ENCODE results near the gene AGRN.

AGRN gene

GRCh38 chr1:1082776-1083415 lies 63.0 kb downstream of the AGRN start:
- DNase-seq: no peak

DNA sequence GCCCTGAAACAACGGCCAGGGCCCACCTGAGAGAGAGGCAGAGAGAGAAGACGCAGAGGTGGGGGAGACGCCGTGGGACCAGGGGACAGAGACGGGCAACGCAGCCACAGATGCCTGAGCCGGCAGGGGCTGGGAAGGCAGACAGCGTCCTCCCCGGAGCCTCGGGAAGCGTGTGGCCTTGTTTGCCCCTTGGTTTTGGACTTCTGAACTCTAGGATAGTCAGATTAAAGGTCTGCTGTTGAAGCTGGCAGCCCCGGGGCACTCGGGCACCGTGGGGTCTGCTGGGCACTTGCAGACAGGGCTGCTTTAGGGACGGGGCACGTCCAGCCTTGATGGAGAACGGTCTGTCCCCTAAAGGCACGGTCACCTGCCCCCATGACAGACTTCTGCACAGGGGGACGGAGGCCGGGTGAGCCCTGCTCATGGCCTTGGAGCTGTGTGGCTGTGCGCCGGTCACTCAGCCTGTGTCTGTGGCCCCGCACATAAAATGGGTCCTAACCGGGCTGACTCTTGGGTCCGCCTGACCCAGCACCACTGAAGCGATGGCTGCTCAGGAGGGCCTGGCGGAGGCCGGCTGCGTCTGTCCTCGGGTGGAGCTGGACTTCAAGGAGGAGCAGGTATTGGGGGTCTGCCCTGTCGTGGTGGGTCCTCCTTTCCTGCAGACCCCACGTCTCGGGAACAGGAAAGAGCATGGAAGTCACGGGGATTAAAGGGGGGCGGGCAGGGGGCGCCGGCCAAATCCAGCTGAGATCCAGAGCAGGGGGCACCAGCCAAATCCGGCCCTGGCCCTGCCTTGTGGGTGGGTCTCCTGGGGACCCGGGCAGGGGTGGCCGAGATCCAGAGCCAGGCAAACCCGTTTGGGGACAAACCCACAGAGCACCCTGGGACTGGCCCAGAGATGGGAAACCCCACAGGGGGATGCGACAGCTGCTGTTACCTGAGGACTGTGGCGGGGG lies 63.8 kb downstream of the AGRN start:
- DNase-seq: no peak

- no peak for DNase-seq
Observed at GRCh38 chr1:1084372-1085170, 64.7 kb downstream of the AGRN start.

DNA sequence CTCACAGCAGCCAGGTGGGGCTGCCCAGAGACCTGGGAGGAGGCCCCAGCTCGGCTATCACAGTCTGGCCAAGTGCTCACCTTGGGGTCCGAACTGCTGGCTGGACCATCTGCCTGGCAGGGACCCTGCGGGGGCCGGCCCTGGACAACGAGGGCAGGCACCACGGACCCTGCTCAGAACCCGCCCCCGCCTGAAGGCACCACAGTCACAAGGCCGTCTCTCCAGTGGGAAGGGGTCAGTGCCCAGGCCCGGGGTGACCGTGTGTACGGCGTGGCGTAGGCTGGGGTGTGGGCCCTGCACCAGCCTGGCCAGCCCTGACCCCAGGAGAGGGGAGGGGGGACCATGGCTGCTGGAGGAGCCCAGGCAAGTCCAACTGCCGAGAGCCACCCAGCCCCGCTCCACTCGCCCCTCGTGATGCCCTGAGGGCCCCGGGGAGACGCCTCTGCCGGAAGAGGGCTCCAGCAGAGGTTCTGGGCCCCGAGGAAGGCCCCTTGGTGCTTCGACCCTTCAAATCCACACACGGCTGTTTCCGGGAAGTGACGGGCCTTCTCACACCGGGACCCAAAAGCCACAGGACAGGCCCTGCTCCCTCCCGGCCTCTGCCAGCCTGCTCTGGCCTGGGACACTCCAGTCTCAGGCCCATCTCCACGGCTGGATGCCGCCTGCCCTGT lies 65.4 kb downstream of the AGRN start:
- DNase-seq: no peak

DNA sequence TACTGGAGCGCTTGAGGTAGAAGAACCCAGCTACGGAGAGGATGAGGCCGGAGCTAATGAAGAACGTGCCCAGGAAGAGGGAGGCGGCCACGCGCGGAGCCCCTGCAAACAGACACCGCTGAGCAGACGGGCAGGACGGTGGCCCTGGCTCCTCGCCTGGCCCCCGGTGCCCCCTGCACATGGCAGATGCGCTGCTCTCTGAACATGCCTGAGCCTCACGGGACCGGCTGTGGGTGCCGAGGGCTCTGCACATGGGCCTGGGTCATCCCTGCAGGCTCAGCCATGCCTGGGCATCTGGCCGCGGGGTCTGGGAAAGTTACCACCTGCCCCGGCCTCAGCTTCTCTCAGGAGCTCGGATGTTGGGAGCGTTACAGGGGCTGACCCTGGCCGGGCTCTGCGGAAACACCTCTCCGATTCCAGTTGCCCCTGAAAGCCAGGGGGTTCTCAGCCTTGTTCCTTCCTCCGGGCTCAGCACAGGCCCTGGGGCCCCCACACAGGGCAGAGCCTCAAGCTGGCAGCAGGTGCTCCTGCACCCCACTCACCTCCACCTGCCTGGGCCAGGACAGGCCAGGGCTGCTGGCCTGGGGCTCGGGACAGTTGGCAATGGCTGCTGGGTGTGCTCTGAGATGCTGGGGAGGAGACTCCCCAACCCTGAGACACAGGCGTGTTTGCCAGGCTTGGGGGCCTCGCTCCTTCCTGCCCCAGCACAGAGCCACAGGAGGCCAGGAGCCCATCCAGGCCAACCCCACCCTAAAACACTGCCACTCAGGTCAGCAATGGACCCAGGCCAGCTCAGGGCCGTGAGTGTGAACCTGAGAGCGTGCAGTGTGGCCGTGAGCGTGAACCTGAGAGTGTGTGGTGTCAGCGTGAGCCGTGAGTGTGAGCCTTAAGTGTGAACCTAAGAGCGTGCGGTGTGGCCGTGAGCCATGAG lies 66.3 kb downstream of the AGRN start:
- no peak for DNase-seq

DNA sequence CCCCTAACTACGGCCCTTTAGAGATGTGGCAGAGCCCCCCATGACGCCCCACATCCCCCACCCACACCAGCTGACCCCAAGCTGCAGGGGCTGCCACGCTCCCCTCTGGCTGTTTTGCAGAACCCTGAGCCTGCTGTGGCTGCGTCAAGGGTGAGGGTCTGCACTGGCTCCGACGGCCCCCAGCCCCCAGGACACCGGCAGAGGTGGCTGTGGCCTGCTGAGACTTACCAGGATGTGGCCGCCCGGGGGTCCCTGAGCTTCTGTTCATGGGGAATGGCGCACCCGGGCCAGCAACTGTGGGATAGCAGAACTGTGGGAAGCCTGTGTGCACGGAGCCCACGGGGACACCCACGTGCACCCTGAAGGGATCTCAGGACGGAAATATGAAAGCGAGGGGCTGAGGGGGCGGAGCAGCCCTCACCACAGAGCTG lies 67.0 kb downstream of the AGRN start:
- no peak for DNase-seq

- no peak for DNase-seq
Observed at GRCh38 chr1:1087351-1088028, 67.6 kb downstream of the AGRN start.

DNA sequence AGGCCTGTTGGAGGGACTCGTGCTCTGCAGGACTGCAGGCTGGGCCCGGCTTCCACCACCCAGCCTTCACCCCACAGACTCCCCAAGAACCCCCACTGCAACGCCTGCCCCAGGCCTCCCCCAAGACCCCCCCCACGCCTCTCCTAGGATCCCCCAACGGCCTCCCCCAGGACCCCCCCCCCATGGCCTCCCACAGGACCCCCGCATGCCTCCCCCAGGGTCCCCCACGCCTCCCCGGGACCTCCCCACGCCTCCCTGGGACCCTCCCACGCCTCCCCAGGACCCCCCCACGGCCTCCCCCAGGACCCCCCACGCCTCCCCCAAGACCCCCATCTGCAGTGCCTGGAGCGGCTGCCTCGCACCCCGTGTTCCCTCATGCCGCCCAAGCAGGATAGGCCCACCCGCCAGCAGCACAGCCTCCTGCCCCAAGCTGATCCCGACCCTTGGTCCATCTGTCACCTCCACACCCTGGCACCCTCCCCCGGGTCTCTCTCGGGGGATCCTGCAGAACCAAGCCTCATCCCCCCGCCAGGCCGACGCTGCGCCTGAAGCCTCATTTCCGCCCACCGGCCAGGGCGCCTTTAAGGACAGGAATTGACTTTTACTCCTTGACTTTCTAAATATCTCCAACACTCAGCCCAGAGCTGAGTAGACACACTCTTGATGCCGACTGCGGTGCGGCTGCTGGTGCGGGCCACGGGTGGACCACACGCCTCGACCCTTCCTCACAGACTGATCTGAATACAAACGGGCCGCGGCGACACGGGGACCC lies 68.3 kb downstream of the AGRN start:
- DNase-seq: no peak

DNA sequence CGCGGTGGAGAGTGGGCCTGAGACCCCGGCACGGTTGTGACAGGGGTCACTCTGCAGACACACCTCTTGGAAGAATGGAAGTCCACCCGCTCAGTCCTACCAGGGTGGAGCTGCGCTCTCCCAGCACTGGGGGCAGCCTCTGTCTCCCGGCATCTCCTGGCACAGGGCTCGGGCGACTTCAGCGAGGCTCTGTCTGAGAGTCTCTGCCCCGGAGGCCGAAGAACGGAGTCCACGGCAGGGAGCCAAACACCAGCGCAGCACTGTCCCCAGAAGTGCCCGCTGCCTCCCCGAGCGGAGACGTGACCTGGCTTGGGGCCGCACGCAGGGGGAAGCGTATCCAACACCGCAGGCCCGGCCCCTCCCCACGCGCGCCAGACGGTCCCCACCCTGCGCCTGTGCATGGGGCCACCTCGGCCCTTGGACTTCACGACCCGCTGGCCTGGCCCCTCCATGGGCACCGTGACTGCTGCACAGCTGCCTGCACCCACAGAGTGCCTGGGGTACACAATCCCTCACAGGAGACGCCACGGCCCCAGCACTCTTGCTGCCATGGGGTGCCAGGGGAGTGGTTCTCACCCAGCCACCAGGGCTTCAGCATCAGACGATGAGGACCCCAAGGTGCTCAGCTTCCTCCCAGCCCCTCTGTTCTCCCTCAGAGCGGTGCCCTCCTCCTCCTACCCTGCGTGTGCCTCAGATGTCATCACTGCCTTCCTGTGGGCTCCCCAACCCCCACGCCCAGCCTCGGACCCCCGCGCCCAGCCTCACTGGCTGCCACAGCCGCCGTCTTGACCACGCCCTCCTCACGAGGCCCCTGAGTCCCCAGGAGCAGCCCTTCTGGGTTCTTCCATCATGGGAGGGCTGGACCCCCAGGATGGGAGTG lies 69.1 kb downstream of the AGRN start:
- DNase-seq: no peak

GRCh38 chr1:1089731-1090423 lies 70.0 kb downstream of the AGRN start:
- no peak for DNase-seq

GRCh38 chr1:1090424-1091343 lies 70.8 kb downstream of the AGRN start:
- DNase-seq: no peak

- no peak for DNase-seq
Observed at GRCh38 chr1:1091344-1092148, 71.6 kb downstream of the AGRN start.

- no peak for DNase-seq
Observed at GRCh38 chr1:1092149-1092855, 72.4 kb downstream of the AGRN start.

GRCh38 chr1:1092894-1093609 lies 73.1 kb downstream of the AGRN start:
- no peak for DNase-seq

DNA sequence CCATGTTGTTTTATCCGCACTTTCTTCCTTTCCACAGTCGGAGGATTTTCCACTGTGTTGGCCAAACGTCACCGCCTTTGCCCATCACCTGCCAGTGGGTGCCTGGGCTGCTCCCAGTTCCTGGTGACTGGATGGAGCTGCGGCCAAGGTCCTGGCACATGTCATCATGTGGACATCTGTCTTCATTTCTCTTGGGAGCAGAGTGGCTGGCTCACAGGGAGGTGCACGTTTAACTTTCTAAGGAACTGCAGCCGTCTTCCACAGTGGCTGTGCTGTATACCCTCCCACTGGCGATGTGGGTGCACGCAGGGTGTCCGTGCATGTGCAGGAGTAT lies 73.7 kb downstream of the AGRN start:
- DNase-seq: no peak

Data from CD4-positive, alpha-beta T cell treated with Interleukin-17A for 4 hours (primary cell).